SK-N-SH (cell line): Measurements from ENCODE around the gene FIGNL2. TPM values are rescaled to one million over a fixed set of nuclear protein-coding genes. Genes with fewer than 3 reads are reported as not detected.

Experiments
- CTCF ChIA-PET: fragments of 300-600, 350-600 bp; formaldehyde crosslinking; extraction: SDS; loops from one replicate; lab custom pipeline; 2021; lab: Yijun Ruan, JAX
- POLR2A ChIA-PET: fragments of 350-600 bp; sonication (Branson Sonifier 250); formaldehyde crosslinking; extraction: SDS; loops from one replicate; lab custom pipeline; 2020; ENCODE audit warnings: antibody characterized with exemption, inconsistent platforms; lab: Yijun Ruan, JAX
- DNase-seq: peaks from one replicate; pipeline ENCODE4 v3.0.0; 2012
- H2AFZ ChIP-seq: fragments of 200-600 bp; sonication (generic); 2 replicates; pipeline ENCODE4 v1.8.1; 2016; ENCODE audit warnings: antibody characterized with exemption, mild to moderate bottlenecking, low read depth
- H3F3A ChIP-seq: fragments of 200-600 bp; sonication (generic); replicated peaks from 2 replicates; pipeline ENCODE3; 2016; ENCODE audit warnings: antibody characterized with exemption, mild to moderate bottlenecking; ENCODE audit not compliant: insufficient read depth
- H3K27ac ChIP-seq, 2 experiments: fragments of 200-500 bp in 1 of 2; fragments of 200-600 bp in 1 of 2; sonication (Bioruptor generic) in 1 of 2; sonication (generic), shearing (Covaris generic) in 1 of 2; 2 replicates each; pipeline versions ENCODE4 v1.5.1 to v1.6.1; 2014 to 2016; ENCODE audit warnings: low read depth in 2 of 2, inconsistent platforms in 1 of 2, low read length in 1 of 2, mild to moderate bottlenecking in 1 of 2, mixed read lengths in 1 of 2
- H3K27me3 ChIP-seq: fragments of 200-600 bp; sonication (generic), shearing (Covaris generic); 2 replicates; pipeline ENCODE4 v1.6.1; 2016; ENCODE audit warnings: mixed run types; ENCODE audit not compliant: insufficient read depth
- H3K36me3 ChIP-seq, 2 experiments: fragments of 200-500 bp in 1 of 2; fragments of 200-600 bp in 1 of 2; sonication (Bioruptor generic) in 1 of 2; sonication (generic) in 1 of 2; replicated peaks in 1 of 2; 2 replicates each; pipeline versions ENCODE3 to v1.5.1; 2014 to 2016; ENCODE audit warnings: low read length in 1 of 2, mild to moderate bottlenecking in 1 of 2; ENCODE audit not compliant: insufficient read depth in 2 of 2, control insufficient read depth in 1 of 2
- H3K4me1 ChIP-seq, 2 experiments: fragments of 200-500 bp in 1 of 2; fragments of 200-600 bp in 1 of 2; sonication (Bioruptor generic) in 1 of 2; sonication (generic), shearing (Covaris generic) in 1 of 2; 2 replicates each; pipeline versions ENCODE4 v1.5.1 to v1.6.1; 2014 to 2016; ENCODE audit warnings: low read depth in 1 of 2, low read length in 1 of 2, mixed run types in 1 of 2; ENCODE audit not compliant: insufficient read depth in 2 of 2, control insufficient read depth in 1 of 2
- H3K4me2 ChIP-seq: fragments of 200-600 bp; sonication (generic), shearing (Covaris generic); 2 replicates; pipeline ENCODE4 v1.6.1; 2017; ENCODE audit warnings: mixed run types
- H3K4me3 ChIP-seq, 2 experiments: fragments of 200-500 bp in 1 of 2; fragments of 200-600 bp in 1 of 2; sonication (Bioruptor generic) in 1 of 2; sonication (generic), shearing (Covaris generic) in 1 of 2; 2 replicates each; pipeline versions ENCODE4 v1.5.1 to v1.8.1; 2014 to 2016; ENCODE audit warnings: low read depth in 2 of 2, inconsistent platforms in 1 of 2, low read length in 1 of 2, mild to moderate bottlenecking in 1 of 2, mixed read lengths in 1 of 2, moderate library complexity in 1 of 2
- H3K79me2 ChIP-seq: fragments of 200-600 bp; sonication (generic); 2 replicates; pipeline ENCODE4 v1.8.1; 2017; ENCODE audit warnings: mild to moderate bottlenecking; ENCODE audit not compliant: insufficient read depth
- H3K9ac ChIP-seq: fragments of 200-600 bp; sonication (generic); 2 replicates; pipeline ENCODE4 v1.6.1; 2017; ENCODE audit warnings: mixed run types
- H3K9me2 ChIP-seq: fragments of 200-600 bp; sonication (generic); 2 replicates; pipeline ENCODE4 v1.6.1; 2017; ENCODE audit warnings: mixed run types
- H3K9me3 ChIP-seq: fragments of 200-600 bp; sonication (generic); 2 replicates; pipeline ENCODE4 v1.6.1; 2017; ENCODE audit warnings: mixed run types, mild to moderate bottlenecking, moderate library complexity
- H4K20me1 ChIP-seq: fragments of 200-600 bp; sonication (generic); 2 replicates; pipeline ENCODE4 v1.6.1; 2017; ENCODE audit warnings: mild to moderate bottlenecking, mixed run types; ENCODE audit not compliant: insufficient read depth
- CHD2 ChIP-seq: fragments of 150-350 bp; IDR thresholded peaks from 2 replicates; pipeline ENCODE4 v1.6.1; 2018; ENCODE audit warnings: low read length; ENCODE audit not compliant: partially characterized antibody
- ELF1 ChIP-seq: IDR thresholded peaks from 2 replicates; pipeline ENCODE4 v1.4.0; 2012
- FOSL2 ChIP-seq: IDR thresholded peaks from 2 replicates; pipeline ENCODE4 v1.4.0; 2012; ENCODE audit warnings: low read depth, mild to moderate bottlenecking, moderate library complexity, borderline replicate concordance
- FOXJ3 ChIP-seq: sonication (generic); formaldehyde crosslinking; IDR thresholded peaks from 2 replicates; pipeline ENCODE4 v1.5.1; 2020; ENCODE audit warnings: mild to moderate bottlenecking, missing genetic modification reagents
- IRF3 ChIP-seq: fragments of 150-350 bp; IDR thresholded peaks from 2 replicates; pipeline ENCODE4 v1.6.1; 2016; ENCODE audit warnings: mild to moderate bottlenecking, low read depth, low read length
- MEF2A ChIP-seq: IDR thresholded peaks from 2 replicates; pipeline ENCODE4 v1.4.0; 2012; ENCODE audit warnings: low read depth, borderline replicate concordance
- NRF1 ChIP-seq: IDR thresholded peaks from 2 replicates; pipeline ENCODE4 v1.6.1; 2012; ENCODE audit warnings: low read depth, mild to moderate bottlenecking, low read length
- PBX3 ChIP-seq: IDR thresholded peaks from 2 replicates; pipeline ENCODE4; 2012
- RFX5 ChIP-seq: IDR thresholded peaks from 2 replicates; pipeline ENCODE4 v1.6.1; 2012; ENCODE audit warnings: mild to moderate bottlenecking, improper control_type of control experiment, low read length
- RXRA ChIP-seq: IDR thresholded peaks from 2 replicates; pipeline ENCODE4 v1.4.0; 2012; ENCODE audit warnings: low read depth, mild to moderate bottlenecking, borderline replicate concordance
- SIN3A ChIP-seq: IDR thresholded peaks from 2 replicates; pipeline ENCODE4 v1.6.1; 2012; ENCODE audit warnings: low read depth, mild to moderate bottlenecking, low read length, moderate library complexity, borderline replicate concordance
- TEAD4 ChIP-seq: IDR thresholded peaks from 2 replicates; pipeline ENCODE4 v1.4.0; 2012; ENCODE audit warnings: mild to moderate bottlenecking, borderline replicate concordance; ENCODE audit not compliant: insufficient read depth
- USF2 ChIP-seq: fragments of 150-350 bp; IDR thresholded peaks from 2 replicates; pipeline ENCODE4 v1.6.1; 2017; ENCODE audit warnings: antibody characterized with exemption, low read length, low read depth, borderline replicate concordance
- YY1 ChIP-seq: IDR thresholded peaks from 2 replicates; pipeline ENCODE4 v1.4.0; 2012; ENCODE audit warnings: low read depth, mild to moderate bottlenecking
- ZBTB33 ChIP-seq: IDR thresholded peaks from 2 replicates; pipeline ENCODE4 v1.4.0; 2012; ENCODE audit warnings: low read depth, borderline replicate concordance
- WGBS: methylation state at CpG from one replicate; pipeline ENCODE4 v1.1.6; 2017; ENCODE audit warnings: low lambda C conversion rate; 5-methylcytosine and 5-hydroxymethylcytosine counted together
- polyA plus RNA-seq, 3 experiments: library from polyadenylated mRNA; depleted of rRNA; stranded (reverse); fragments of >200 nt; gene quantifications; 2 replicates each; pipeline ENCODE4 v1.2.3, GENCODE V29; 2012
- TF ChIP-seq, protein P1 (sequence below): fragments of 200-600 bp; sonication (generic); IDR thresholded peaks from 2 replicates; pipeline ENCODE4 v1.6.1; 2017; ENCODE audit warnings: antibody characterized with exemption, mild to moderate bottlenecking, moderate library complexity
- TF ChIP-seq, protein P2 (sequence below): IDR thresholded peaks from 2 replicates; pipeline ENCODE4 v1.4.0; 2012; ENCODE audit warnings: low read depth
- TF ChIP-seq, protein P3 (sequence below): IDR thresholded peaks from 2 replicates; pipeline ENCODE4 v1.6.1; 2012; ENCODE audit warnings: mild to moderate bottlenecking, low read depth, low read length, moderate library complexity

The FIGNL2 gene
- polyA plus RNA-seq, 1 of the 3 experiments (the other 2 are of a cell fraction): 0.05 TPM

GRCh38 chr12:51822261-51822616 is 26.3 kb downstream of the FIGNL2 start (continued):
- TF ChIP-seq SIN3A (no peak), TEAD4 (no peak), ZBTB33 (no peak), CHD2 (no peak), RXRA (no peak)
- TF ChIP-seq, protein P1, sequence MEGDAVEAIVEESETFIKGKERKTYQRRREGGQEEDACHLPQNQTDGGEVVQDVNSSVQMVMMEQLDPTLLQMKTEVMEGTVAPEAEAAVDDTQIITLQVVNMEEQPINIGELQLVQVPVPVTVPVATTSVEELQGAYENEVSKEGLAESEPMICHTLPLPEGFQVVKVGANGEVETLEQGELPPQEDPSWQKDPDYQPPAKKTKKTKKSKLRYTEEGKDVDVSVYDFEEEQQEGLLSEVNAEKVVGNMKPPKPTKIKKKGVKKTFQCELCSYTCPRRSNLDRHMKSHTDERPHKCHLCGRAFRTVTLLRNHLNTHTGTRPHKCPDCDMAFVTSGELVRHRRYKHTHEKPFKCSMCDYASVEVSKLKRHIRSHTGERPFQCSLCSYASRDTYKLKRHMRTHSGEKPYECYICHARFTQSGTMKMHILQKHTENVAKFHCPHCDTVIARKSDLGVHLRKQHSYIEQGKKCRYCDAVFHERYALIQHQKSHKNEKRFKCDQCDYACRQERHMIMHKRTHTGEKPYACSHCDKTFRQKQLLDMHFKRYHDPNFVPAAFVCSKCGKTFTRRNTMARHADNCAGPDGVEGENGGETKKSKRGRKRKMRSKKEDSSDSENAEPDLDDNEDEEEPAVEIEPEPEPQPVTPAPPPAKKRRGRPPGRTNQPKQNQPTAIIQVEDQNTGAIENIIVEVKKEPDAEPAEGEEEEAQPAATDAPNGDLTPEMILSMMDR: no peak

DNA sequence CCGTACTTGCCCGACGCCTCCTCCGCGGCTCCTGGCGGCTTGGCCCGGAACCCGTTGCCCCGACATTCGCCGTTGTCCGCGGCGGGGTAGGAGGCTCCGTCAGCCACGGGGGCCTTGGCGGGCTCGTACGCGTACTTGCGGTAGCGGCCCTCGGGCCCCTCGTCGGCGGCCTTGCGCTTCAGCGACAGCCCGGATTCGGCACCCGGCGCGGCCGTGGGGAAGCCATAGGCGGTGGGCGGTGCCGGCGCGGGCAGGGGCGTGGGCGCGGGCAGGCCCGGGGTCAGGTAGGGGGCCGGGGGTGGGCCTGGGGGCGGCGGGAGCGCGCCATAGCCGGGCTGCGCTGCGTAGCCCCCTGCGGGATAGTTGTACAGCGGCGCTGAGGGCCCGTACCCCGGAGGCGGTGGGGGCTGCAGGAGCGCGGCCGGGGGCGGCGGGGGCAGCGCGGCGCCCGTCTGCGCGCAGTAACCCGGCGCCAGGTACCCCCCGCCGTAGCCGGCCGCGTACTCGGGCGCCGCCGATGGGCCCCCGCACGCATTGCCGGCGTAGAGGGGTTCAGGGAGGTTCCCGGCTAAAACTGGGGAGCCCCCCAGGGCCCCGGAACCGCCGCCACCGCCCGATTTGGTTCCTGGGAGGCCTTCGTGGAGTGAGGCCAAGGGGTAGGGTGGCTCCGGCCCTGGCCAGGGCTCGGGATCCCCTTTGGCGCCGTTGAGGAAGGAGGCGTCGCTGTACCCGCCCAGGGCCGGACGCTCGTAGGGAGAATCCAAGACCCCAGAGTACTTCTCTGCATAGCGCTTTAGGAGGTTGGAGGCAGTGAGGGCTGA is 26.9 kb downstream of the FIGNL2 start:
- Histone ChIP-seq H3K9ac (no peak overlapping the region), H3K9me3 (no peaks in the 10 kb centered on the region), H3K4me2 (no peak overlapping the region), H3K4me3 (0 out of 4 replicates have a peak overlapping the region, but pooled peaks of 1 of the 2 experiments have one; percentile 50), H3K27ac (no peak overlapping the region), H3F3A (peaks cover 23% of the 10 kb centered on the region), H3K9me2 (no peaks in the 10 kb centered on the region), H3K4me1 (peaks cover 12 to 23% of the 10 kb centered on the region in 2 experiments; a peak in 3 of 4 replicates), H3K36me3 (no peaks in the 10 kb centered on the region), H3K79me2 (no peaks in the 10 kb centered on the region), H4K20me1 (no peaks in the 10 kb centered on the region), H2AFZ (no peak overlapping the region), H3K27me3 (no peaks in the 10 kb centered on the region)
- POLR2A ChIA-PET: interaction anchor here (1.3 kb wide), 1 partner anchor 230 kb away, joined by 3 read pairs; the partner anchor contains the start of gene SCN8A
- no peak for DNase-seq
- CTCF ChIA-PET: interaction anchor here (0.6 to 11.3 kb wide), 14 partner anchors 9 to 539 kb away, joined by 3 to 194 read pairs (median 10); no protein-coding TSS in a partner anchor
- WGBS: 88% methylated on average over 78 of the region's 101 CpGs
- TF ChIP-seq, protein P2, sequence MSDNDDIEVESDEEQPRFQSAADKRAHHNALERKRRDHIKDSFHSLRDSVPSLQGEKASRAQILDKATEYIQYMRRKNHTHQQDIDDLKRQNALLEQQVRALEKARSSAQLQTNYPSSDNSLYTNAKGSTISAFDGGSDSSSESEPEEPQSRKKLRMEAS: no peak
- TF ChIP-seq ELF1 (no peak), NRF1 (no peak), FOSL2 (no peak), YY1 (no peak), RFX5 (no peak), FOXJ3 (CRISPR knock-in tag) (no peak), TEAD4 (no peak), IRF3 (no peak), MEF2A (no peak), SIN3A (no peak), PBX3 (no peak), CHD2 (no peak), USF2 (no peak)
- TF ChIP-seq, protein P3, sequence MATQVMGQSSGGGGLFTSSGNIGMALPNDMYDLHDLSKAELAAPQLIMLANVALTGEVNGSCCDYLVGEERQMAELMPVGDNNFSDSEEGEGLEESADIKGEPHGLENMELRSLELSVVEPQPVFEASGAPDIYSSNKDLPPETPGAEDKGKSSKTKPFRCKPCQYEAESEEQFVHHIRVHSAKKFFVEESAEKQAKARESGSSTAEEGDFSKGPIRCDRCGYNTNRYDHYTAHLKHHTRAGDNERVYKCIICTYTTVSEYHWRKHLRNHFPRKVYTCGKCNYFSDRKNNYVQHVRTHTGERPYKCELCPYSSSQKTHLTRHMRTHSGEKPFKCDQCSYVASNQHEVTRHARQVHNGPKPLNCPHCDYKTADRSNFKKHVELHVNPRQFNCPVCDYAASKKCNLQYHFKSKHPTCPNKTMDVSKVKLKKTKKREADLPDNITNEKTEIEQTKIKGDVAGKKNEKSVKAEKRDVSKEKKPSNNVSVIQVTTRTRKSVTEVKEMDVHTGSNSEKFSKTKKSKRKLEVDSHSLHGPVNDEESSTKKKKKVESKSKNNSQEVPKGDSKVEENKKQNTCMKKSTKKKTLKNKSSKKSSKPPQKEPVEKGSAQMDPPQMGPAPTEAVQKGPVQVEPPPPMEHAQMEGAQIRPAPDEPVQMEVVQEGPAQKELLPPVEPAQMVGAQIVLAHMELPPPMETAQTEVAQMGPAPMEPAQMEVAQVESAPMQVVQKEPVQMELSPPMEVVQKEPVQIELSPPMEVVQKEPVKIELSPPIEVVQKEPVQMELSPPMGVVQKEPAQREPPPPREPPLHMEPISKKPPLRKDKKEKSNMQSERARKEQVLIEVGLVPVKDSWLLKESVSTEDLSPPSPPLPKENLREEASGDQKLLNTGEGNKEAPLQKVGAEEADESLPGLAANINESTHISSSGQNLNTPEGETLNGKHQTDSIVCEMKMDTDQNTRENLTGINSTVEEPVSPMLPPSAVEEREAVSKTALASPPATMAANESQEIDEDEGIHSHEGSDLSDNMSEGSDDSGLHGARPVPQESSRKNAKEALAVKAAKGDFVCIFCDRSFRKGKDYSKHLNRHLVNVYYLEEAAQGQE: no peak
